ENCODE data around the gene GOLM1.
"Not testable (repeated sequence)": the region's sequence is repeated elsewhere in the genome, so short reads cannot be mapped to it uniquely, and the experiment has no call there.

The GOLM1 gene

GRCh38 chr9:86098824-86099700, at the start of gene GOLM1:
GOLM1 (minus strand) TSS chr9:86099558; CDS start chr9:86079320, 20,238 bp downstream.
- DNase-seq (ENCODE audit: low spot score), result peak; percentile 44

- DNase-seq (ENCODE audit: low spot score), result not testable (repeated sequence)
Measured at GRCh38 chr9:86146671-86147070, 47.3 kb upstream of the GOLM1 start.

GRCh38 chr9:86145960-86146359, 46.6 kb upstream of the GOLM1 start:
- DNase-seq (ENCODE audit: low spot score), result not testable (repeated sequence)

- DNase-seq (ENCODE audit: low spot score), result no peak
Measured at GRCh38 chr9:86142973-86143372, 43.6 kb upstream of the GOLM1 start.

GRCh38 chr9:86141843-86142242, 42.5 kb upstream of the GOLM1 start:
- DNase-seq (ENCODE audit: low spot score), result no peak

GRCh38 chr9:86135371-86135770, 36.0 kb upstream of the GOLM1 start:
- no peak for DNase-seq (ENCODE audit: low spot score)

- no peak for DNase-seq (ENCODE audit: low spot score)
Measured at GRCh38 chr9:86134361-86134760, 35.0 kb upstream of the GOLM1 start.

- DNase-seq (ENCODE audit: low spot score), result no peak
Measured at GRCh38 chr9:86128235-86128822, 29.0 kb upstream of the GOLM1 start.

- no peak for DNase-seq (ENCODE audit: low spot score)
Measured at GRCh38 chr9:86126998-86127972, 27.9 kb upstream of the GOLM1 start.

- no peak for DNase-seq (ENCODE audit: low spot score)
Measured at GRCh38 chr9:86122311-86122710, 23.0 kb upstream of the GOLM1 start.

- no peak for DNase-seq (ENCODE audit: low spot score)
Measured at GRCh38 chr9:86119457-86119856, 20.1 kb upstream of the GOLM1 start.

- no peak for DNase-seq (ENCODE audit: low spot score)
Measured at GRCh38 chr9:86116425-86116824, 17.1 kb upstream of the GOLM1 start.

GRCh38 chr9:86115886-86116285, 16.5 kb upstream of the GOLM1 start:
- no peak for DNase-seq (ENCODE audit: low spot score)

GRCh38 chr9:86112057-86112456, 12.7 kb upstream of the GOLM1 start:
- no peak for DNase-seq (ENCODE audit: low spot score)

- no peak for DNase-seq (ENCODE audit: low spot score)
Measured at GRCh38 chr9:86102626-86103025, 3.3 kb upstream of the GOLM1 start.

- DNase-seq (ENCODE audit: low spot score), result peak; percentile 40
Measured at GRCh38 chr9:86099701-86100364, 475 bp upstream of the GOLM1 start.

GRCh38 chr9:86097510-86098224, 1.7 kb downstream of the GOLM1 start:
- DNase-seq (ENCODE audit: low spot score), result peak; percentile 13

- DNase-seq (ENCODE audit: low spot score), result no peak
Measured at GRCh38 chr9:86096386-86096785, 3.0 kb downstream of the GOLM1 start.

GRCh38 chr9:86093788-86094555, 5.4 kb downstream of the GOLM1 start:
- peak; percentile 77 for DNase-seq (ENCODE audit: low spot score)

GRCh38 chr9:86091477-86091876, 7.9 kb downstream of the GOLM1 start:
- DNase-seq (ENCODE audit: low spot score), result no peak
